Posterior cingulate gyrus (tissue), 11 donors: ENCODE results near the gene SLC51B.
A peak's percentile ranks its signal among the peaks of the same experiment; 100 is the strongest.
"Not testable (repeated sequence)": the region's sequence is repeated elsewhere in the genome, so short reads cannot be mapped to it uniquely, and the experiment has no call there.

Source experiments
- DNase-seq, 10 donors: peaks; one replicate each; pipeline versions ENCODE4 v3.0.0 to v3.0.0-alpha.2; 2020 to 2021; ENCODE audit warnings: mixed read lengths in 3 of 10
- intact Hi-C: fragments of 100-400 bp; cut with DNase I; formaldehyde crosslinking; loops from one replicate; pipeline ENCODE4 v1.15.1; 2023

The SLC51B gene

DNA sequence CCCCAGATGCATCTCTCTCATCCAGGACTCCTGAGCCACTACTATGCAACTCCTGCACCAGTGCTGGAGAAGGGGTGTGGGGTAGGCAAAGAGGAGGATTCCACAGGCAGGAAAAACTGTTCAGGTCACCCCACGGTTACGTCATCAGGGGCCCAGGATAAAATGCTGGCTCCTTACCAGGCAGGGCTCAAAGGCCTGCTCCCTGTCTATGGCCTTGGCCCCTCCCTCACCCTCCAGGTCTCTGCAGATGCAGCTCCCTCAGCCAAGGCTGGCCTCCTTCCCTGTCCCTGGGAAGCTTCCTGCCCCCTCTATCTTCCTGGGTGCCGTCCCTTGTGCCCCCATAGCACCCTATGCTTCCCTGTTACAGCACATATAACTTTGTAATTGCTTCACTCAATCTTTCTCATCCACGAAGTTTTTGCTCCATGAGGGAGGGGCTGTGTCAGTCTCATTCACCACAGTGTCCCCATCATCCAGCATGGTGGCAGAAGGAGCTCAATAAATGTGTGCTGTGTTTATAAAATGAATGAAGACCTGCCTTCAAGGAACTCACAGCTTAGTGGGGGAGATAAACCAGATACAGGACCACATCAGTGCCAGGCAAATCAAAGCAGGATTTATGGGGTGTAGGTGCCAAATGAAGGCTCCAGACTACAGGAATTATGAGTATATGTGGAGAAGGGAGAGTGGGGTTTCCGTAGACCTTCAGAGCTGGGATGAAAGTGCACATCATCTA, 50.0 kb downstream of the SLC51B start:
- DNase-seq: no peak
- intact Hi-C loops: no loop called here

DNA sequence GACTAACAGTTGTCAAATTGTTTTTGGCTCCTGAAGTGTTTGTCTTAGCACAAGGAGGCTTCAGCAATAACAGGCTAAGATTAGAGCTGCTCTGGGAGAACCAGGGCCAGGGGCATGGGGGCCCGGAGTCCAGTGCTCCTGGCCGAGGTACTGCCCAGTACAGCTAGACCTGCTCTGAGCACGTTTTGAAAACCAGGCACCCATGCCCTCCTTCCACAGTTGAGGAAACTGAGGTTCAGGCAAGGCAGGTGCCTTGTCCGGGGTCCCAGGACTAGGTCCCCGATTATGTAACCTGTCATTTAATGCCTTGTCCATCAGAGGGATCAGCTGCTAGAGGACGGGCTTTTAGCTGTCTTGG, 50.5 kb downstream of the SLC51B start:
- no peak for DNase-seq
- intact Hi-C loops: no loop called here

DNA sequence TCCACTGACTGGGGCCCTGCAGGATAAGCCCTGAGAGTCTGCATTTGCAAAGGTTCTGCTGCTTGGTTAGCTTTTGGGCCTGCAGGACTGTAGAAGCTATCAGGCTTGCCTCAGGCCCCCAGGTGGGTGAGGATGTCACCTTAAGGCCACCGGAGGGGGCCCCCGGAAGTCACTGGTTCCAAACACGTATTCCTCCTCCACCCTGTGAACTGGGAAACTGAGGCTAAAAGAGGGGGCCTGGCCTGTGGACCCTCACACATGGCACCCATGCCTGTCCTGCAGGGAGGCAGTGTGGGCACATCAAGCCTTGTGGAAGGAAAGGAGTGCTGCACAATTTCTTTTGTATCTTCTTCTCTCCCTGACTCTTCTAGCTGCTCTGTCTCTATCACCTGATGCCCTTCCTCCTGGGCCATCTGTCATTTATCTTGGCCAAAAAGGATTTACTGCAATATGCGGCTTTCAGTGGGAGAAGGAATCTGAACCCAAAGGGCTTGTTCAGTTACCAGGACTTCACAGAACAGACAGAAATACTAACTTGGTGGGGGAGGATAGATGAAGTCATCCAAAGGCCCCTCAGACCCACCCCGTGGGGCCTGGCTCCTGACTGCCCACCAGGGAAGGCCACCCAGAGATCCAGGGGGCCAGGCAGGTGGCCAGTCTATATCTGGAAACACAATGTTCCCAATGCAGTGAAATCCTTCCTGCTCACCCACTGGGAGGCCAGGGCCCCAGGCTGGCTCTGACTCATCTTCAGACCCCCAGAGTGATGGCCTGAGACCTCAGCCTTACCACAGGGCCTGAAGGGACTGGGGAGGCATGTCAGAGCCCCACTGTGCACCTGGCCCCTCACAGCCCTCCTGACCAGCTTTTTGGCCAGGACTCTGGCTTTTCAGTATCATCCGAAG, 51.5 kb downstream of the SLC51B start:
- intact Hi-C loops: no loop called here
- DNase-seq: no peak

DNA sequence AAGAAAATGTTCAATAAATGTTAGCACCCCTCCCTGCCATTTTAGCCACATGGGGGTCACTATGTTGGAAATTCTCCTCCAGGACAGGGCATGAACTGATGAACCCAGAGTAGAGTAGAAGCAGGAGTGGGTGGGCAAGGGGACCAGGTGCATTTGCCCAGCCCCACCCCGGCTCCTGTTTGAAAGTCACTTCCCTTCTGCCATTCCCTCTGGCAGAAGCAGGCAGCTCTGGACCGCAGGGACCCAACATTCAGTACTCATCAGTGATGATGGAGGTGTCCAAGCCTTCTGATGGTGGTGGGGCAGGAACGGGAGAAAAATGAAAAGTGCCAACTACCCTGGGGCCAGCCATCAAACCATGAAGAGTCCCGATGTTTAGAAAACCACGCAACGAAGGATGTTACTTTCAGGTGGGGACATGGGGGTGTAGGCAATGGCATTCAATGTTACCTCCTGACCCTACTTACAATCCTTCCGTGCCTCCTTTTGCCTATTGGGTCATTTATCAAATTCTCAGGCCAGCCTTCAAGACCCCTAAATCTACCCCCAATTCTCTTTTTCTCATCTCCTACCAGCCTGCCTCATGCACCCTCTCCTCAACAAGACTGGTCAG, 52.6 kb downstream of the SLC51B start:
- no peak for DNase-seq
- intact Hi-C loops: no loop called here

DNA sequence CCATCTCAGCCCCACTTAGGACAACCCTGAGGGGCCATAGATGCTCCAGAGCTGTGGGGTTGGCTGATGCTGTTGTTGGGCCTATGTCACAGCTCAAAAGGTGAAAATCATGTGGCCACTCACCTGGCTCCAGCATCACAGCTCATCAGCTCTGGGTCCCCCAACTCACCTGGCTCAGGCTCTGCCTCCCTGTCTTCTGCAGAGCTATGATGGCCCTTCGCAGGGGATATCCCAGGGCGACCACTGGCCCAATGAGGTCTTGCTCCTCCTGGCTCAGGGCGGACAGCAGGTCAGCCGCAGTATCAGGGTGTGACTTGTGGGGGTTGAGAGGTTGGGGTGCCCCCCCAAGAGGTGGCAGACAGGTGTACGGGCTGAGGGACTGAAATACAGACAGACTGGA, 54.1 kb downstream of the SLC51B start:
- peak in 1 of 10 donors; percentile 57 for DNase-seq

DNA sequence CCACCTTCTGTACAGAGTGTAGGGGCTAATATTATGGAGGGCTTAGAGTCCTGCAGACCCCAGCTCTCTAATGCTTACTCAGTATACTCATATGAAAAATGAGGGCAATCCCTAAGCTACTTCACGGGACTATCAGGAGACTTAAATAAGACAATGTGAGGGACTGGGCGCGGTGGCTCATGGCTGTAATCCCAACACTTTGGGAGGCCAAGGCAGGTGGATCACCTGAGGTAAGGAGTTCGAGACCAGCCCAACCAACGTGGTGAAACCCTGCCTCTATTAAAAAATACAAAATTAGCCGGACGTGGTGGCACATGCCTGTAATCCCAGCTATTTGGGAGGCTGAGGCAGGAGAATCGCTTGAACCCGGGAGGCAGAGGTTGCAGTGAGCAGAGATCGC, 54.6 kb downstream of the SLC51B start:
- intact Hi-C loops, DNase-seq: not testable (repeated sequence)

More for the DNA sequence above, 54.1 kb downstream of the SLC51B start:
- intact Hi-C loops: no loop called here

DNA sequence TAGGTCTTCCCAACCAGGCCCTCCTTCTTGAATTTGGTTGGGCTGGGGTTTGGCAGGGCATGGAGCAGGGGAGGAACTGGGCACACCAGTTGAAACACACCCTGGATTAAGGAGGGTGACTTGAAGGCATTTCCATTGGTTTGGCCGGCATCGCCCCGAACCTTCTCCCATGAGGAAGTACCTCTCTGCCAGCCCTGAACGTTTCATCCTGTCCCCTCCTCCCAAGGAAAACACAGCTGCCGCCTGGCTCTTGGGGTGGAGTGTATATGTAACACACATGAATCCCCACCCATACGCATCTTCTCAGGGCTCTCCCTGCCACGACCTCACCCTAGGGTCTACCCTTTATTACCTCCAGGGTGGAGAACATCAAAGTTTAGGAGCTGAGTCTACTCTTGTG, 55.3 kb downstream of the SLC51B start:
- intact Hi-C loops: no loop called here
- DNase-seq: no peak

DNA sequence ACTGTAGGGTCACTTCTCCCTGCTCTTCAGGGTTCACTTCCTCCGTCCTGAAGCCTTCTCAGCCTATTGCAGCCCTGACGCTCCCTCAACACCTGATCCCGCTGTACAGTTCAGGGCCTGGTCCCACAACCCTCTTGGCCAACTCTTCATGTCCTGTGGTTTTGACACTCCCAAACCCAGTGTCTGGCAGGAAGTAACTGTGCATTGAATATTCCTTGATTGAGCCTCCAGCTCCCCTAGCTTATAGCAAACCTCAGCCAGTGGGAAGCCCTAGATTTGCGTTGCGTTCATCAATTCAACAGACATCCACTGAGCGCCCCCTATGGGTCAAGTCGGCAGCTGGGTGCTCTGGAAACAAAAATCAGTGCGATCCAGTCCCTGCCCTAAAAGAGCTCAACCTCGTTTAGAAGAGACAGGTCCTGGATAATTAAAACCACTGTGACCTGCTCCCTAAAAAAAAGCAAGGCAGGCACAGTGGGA, 56.3 kb downstream of the SLC51B start:
- peak in 8 of 10 donors; percentile 59 to 93 (median 74) for DNase-seq
- intact Hi-C loops: loop anchor here (1.0 kb wide), 1 partner anchor 47 kb away; no protein-coding TSS in a partner anchor

DNA sequence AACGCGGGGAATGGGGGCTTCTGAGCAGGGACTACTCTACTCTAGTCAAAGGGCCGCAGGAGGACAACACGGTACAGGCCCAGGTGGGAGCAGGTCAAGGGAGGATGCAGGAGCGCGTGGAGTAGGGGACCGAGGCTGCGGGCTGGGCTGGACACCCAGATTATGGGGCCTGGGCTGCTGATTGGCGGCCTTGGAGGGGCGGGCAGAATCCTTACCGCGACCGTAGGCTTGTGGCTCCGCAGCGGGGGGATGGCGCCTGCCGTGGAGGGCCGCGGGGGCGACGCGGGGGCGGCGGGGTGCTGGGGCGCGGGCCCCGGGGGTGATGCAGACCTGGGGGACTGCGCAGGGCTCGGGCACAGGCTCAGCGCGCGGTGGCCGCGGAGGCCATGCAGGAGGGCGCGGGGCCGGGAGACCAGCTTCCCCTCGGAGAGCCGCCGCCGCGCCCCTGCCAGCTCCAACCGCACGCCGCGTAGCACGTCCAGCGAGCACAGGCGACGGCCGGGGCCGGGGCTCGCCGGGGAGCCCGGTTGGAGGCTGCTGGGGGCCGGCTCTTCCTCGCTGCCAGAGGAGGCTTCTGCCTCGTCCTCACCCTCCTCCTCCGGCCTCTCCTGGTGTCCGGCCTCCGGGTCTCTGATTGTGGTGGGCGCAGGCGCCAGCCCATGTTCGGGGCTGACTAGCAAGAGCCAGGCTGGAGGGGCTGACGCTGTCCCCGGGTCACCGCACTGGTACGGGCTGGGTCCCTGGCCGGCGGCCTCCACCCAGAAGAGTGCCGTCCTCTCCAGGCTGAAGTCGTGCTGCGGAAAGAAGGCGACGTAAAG, 56.9 kb downstream of the SLC51B start:
- DNase-seq: peak in 2 of 10 donors; percentile 79
- intact Hi-C loops: loop anchor here (1.0 kb wide), 1 partner anchor 48 kb away; no protein-coding TSS in a partner anchor

DNA sequence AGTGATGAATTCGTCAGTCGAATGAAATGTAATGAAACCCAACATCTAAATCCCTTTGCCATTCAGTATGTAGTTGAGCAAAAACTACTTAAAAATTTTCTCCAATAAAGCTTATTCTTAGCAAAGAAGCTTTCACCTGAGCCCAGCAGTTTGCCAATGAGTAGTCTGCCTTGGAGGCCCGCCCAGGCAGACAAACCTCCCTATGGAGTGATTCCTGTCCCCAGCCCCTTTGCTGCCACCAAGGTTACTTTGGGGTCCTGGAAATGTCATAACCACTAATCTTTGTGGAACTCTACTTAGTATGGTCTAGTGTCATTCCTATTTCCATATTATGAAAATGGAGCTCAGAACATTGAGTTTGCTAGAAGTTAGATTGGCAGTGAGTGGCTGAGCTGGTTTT, 57.7 kb downstream of the SLC51B start:
- DNase-seq: peak in 1 of 10 donors; percentile 20
- intact Hi-C loops: no loop called here
